ENCODE measurements around the gene AFTPH. TPM values are rescaled to one million over a fixed set of nuclear protein-coding genes. Genes with fewer than 3 reads are reported as not detected.

Gene AFTPH, protein sequence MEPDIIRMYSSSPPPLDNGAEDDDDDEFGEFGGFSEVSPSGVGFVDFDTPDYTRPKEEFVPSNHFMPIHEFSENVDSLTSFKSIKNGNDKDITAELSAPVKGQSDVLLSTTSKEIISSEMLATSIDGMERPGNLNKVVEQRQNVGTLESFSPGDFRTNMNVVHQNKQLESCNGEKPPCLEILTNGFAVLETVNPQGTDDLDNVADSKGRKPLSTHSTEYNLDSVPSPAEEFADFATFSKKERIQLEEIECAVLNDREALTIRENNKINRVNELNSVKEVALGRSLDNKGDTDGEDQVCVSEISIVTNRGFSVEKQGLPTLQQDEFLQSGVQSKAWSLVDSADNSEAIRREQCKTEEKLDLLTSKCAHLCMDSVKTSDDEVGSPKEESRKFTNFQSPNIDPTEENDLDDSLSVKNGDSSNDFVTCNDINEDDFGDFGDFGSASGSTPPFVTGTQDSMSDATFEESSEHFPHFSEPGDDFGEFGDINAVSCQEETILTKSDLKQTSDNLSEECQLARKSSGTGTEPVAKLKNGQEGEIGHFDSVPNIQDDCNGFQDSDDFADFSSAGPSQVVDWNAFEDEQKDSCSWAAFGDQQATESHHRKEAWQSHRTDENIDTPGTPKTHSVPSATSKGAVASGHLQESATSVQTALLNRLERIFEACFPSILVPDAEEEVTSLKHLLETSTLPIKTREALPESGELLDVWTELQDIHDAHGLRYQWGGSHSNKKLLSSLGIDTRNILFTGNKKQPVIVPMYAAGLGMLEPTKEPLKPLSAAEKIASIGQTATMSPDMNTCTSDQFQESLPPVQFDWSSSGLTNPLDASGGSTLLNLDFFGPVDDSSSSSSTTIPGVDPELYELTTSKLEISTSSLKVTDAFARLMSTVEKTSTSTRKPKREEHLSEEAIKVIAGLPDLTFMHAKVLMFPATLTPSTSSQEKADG
- 10 to 100 TPM; 30.6 to 31.1 TPM for total RNA-seq

DNA sequence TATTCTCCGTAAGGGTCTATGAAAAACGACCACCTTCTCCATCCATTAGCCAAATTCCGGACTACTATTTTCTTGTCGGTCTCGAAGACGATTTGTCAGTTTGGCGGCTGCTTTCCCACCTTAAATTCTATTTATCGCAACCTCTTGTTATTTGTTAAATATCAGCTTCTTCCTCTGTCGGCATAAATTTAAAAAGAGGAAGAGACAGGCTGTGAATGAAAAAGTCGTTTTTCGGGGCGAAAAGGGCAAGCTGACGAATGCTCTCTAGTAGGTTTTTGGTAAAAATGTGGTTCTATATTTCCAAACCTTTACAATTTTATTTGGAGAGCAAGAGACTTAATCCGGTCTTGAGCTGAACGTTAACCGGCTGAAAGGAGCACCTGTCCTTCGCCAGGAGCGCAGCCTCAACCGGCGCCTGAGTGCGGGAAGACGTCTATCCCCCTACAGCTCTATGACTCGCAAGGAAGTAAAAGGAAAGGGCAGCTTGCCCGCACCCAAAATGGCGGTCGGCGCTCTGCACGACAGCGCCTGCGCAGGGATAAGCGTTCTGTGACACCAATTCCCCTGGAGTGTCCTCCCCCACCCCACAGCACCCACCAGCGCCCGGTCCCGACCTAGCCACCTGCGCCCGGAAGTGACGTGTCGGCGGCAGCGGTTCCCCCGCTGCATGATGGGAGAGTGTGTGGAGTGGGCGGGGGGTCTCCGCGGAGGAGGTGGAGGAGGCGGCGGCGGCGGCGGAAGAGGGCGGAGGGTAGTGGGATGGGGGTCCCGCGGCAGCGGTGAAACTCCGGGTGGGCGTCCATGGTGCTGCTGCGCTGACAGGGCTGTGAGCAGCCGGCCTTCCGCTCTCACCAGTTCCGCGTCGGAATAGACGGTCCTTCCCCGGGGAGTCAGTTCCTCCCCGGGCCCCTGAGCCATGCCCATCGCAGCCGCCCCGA is at the start of gene AFTPH:
Gene AFTPH, plus strand, starts transcription at position 663 of the 938 bp plus-strand sequence. CDS start 27,147 bp downstream, outside the sequence.
- Mint-ChIP-seq H3K27me3 (no peaks in the 10 kb centered on the region), H3K4me3 (peak within 1 kb of the TSS; percentile 99), H3K4me1 (ENCODE audit: low read depth) (peaks cover 33% of the 10 kb centered on the region), H3K9me3 (no peaks in the 10 kb centered on the region), H3K27ac (peak within 1 kb of the TSS; percentile 100), H3K36me3 (ENCODE audit: low read depth) (peaks cover 14% of the 10 kb centered on the region)
- ChIA-PET CTCF (interaction anchor here (0.7 to 4.8 kb wide), 39 partner anchors 9 to 484 kb away, joined by 3 to 108 read pairs (median 6); partner anchors contain the start of gene SERTAD2), POLR2A (interaction anchor here (0.8 to 3.5 kb wide), 23 partner anchors 9 to 345 kb away, joined by 3 to 17 read pairs (median 5); partner anchors contain the start of gene SERTAD2)
- TF ChIP-seq, protein P1, sequence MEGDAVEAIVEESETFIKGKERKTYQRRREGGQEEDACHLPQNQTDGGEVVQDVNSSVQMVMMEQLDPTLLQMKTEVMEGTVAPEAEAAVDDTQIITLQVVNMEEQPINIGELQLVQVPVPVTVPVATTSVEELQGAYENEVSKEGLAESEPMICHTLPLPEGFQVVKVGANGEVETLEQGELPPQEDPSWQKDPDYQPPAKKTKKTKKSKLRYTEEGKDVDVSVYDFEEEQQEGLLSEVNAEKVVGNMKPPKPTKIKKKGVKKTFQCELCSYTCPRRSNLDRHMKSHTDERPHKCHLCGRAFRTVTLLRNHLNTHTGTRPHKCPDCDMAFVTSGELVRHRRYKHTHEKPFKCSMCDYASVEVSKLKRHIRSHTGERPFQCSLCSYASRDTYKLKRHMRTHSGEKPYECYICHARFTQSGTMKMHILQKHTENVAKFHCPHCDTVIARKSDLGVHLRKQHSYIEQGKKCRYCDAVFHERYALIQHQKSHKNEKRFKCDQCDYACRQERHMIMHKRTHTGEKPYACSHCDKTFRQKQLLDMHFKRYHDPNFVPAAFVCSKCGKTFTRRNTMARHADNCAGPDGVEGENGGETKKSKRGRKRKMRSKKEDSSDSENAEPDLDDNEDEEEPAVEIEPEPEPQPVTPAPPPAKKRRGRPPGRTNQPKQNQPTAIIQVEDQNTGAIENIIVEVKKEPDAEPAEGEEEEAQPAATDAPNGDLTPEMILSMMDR (IDR thresholded peaks at IDR 0.05), result no peak
- ATAC-seq, result peak; percentile 93
- intact Hi-C loops (cut with micrococcal nuclease), result loop anchor here (2.0 to 10.0 kb wide), 4 partner anchors 39 to 349 kb away; no protein-coding TSS in a partner anchor
- DNase-seq, result peak; percentile 99

DNA sequence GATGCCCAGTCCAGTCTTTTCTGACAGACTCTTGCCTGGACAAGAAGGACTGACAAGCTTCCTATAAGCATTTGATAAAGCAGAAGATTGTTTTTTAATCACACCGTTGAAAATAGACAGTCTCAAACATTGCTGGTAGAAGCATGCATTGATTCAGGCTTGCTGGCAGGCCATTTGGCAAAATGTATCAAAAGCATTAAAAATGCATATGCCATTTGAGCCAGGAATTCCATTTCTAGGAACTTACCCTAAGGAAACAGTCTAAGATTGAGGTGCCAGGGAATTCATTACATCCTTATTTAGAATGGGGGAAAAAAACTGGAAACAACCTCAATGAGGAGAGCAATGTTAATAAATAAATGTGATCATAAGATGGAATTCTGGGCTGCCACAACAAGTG is 49.5 kb upstream of the AFTPH start:
- POLR2A ChIA-PET, result no interaction called here
- CTCF ChIA-PET, result interaction anchor here (1.0 to 4.4 kb wide), 3 partner anchors 13 to 144 kb away, joined by 3 to 15 read pairs (median 5); no protein-coding TSS in a partner anchor
- Mint-ChIP-seq H3K27ac (no peak overlapping the region), H3K36me3 (ENCODE audit: low read depth) (no peaks in the 10 kb centered on the region), H3K4me3 (no peak overlapping the region), H3K27me3 (no peaks in the 10 kb centered on the region), H3K9me3 (no peaks in the 10 kb centered on the region), H3K4me1 (ENCODE audit: low read depth) (peaks cover 16% of the 10 kb centered on the region)
- intact Hi-C loops (cut with micrococcal nuclease), result no loop called here
- TF ChIP-seq, protein P1 (IDR thresholded peaks at IDR 0.05), result no peak
- ATAC-seq (no peak), DNase-seq (no peak)

DNA sequence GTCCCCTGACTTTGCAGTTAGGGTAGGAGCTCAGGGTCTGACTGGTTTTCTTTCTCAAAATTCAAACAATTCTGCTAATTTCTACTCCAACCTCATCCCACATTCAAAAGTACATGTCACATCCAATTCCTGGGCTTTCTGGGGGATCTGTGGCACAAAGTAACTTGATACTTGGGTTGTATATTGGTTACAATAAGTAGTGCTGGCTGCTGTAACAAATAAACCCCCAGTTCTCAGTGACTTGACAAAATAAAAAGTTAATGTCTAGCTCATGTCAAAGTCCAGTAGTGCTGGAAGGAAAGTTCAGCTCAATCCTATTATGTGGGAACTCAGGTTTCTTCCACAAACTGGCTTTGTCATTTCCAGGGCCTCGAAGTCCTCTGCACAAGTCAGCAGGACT is 47.1 kb upstream of the AFTPH start:
- H3K27ac Mint-ChIP-seq, result no peak overlapping the region

DNA sequence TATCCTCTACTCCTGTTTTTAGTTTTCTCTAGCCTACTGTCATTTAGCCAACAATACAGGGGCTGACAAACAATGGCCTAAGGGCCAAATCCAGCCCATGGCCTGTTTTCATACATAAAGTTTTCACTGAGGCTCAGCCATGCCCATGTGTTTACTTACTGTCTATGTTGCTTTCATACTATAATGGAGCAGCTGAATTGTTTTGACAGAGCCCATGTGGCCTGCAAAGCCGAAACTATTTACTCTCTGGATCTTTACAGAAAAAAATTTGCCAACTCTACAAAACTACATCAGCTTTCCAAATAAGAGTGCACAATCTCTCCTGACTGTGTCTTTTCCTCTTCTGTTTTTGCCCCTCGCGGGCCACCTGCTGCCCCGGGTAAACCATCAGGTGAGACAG is 46.1 kb upstream of the AFTPH start:
- ATAC-seq, result no peak
- intact Hi-C loops (cut with micrococcal nuclease), result no loop called here
- Mint-ChIP-seq H3K9me3 (no peaks in the 10 kb centered on the region), H3K27ac (no peak overlapping the region), H3K4me3 (no peak overlapping the region), H3K27me3 (no peaks in the 10 kb centered on the region), H3K36me3 (ENCODE audit: low read depth) (no peaks in the 10 kb centered on the region), H3K4me1 (ENCODE audit: low read depth) (peaks cover 18% of the 10 kb centered on the region)
- DNase-seq, result no peak
- ChIA-PET POLR2A (no interaction called here), CTCF (interaction anchor here (3.0 kb wide), 1 partner anchor 10 kb away, joined by 13 read pairs; no protein-coding TSS in a partner anchor)
- TF ChIP-seq, protein P1 (IDR thresholded peaks at IDR 0.05), result no peak

More for the DNA sequence above, 47.1 kb upstream of the AFTPH start:
- Mint-ChIP-seq H3K4me1 (ENCODE audit: low read depth) (peaks cover 18% of the 10 kb centered on the region), H3K4me3 (no peak overlapping the region), H3K9me3 (no peaks in the 10 kb centered on the region), H3K27me3 (no peaks in the 10 kb centered on the region), H3K36me3 (ENCODE audit: low read depth) (no peaks in the 10 kb centered on the region)
- DNase-seq, result no peak
- ChIA-PET CTCF (interaction anchor here (0.9 to 3.0 kb wide), 3 partner anchors 11 to 146 kb away, joined by 3 to 13 read pairs (median 4); partner anchors contain the start of gene AFTPH), POLR2A (interaction anchor here (0.6 kb wide), 1 partner anchor 94 kb away, joined by 4 read pairs; no protein-coding TSS in a partner anchor)
- intact Hi-C loops (cut with micrococcal nuclease), result no loop called here
- no peak for ATAC-seq
- TF ChIP-seq, protein P1 (IDR thresholded peaks at IDR 0.05), result no peak

Data from activated CD8-positive, alpha-beta T cell treated with anti-CD3 and anti-CD28 coated beads for 36 hours (primary cell).